Activated naive CD8-positive, alpha-beta T cell treated with anti-CD3 and anti-CD28 coated beads, Interleukin-2, amount 10 ng/mL, durations not matched to agents 7 days and 5 days (primary cell): ENCODE measurements around the gene FUS. TPM values are rescaled to one million over a fixed set of nuclear protein-coding genes. Genes with fewer than 3 reads are reported as not detected.
"Not testable (repeated sequence)": the region's sequence is repeated elsewhere in the genome, so short reads cannot be mapped to it uniquely, and the experiment has no call there.

Source experiments
- ATAC-seq: fragments of 150-1000 bp; cut with Tn5 transposase; one replicate; pipeline ENCODE4 v1.10.0; 2021; ENCODE audit warnings: low read depth, moderate library complexity
- POLR2A ChIA-PET: fragments of 350-600 bp; sonication (Branson Sonifier 250); formaldehyde crosslinking; loops from one replicate; lab custom pipeline; 2021; ENCODE audit warnings: antibody characterized with exemption; lab: Charles Lee
- DNase-seq: peaks from one replicate; pipeline ENCODE4 v3.0.0; 2021
- H3K27ac Mint-ChIP-seq: one replicate; pipeline ENCODE4 v1.8.0; 2022; ENCODE audit warnings: mild to moderate bottlenecking, mixed read lengths
- H3K27me3 Mint-ChIP-seq: one replicate; pipeline ENCODE4 v1.8.0; 2022; ENCODE audit warnings: mild to moderate bottlenecking, moderate library complexity, mixed read lengths
- H3K36me3 Mint-ChIP-seq: one replicate; pipeline ENCODE4 v1.8.0; 2021; ENCODE audit warnings: mild to moderate bottlenecking, mixed read lengths
- H3K4me1 Mint-ChIP-seq: one replicate; pipeline ENCODE4 v1.8.0; 2021; ENCODE audit warnings: mixed read lengths
- H3K4me3 Mint-ChIP-seq: one replicate; pipeline ENCODE4 v1.8.0; 2022; ENCODE audit warnings: mild to moderate bottlenecking, moderate library complexity, mixed read lengths
- H3K9me3 Mint-ChIP-seq: one replicate; pipeline ENCODE4 v1.8.0; 2021; ENCODE audit warnings: mixed read lengths
- total RNA-seq, 2 experiments: library from RNA; stranded (reverse); gene quantifications; one replicate each; pipeline ENCODE4 v1.2.3, GENCODE V29; 2021

The FUS gene
- total RNA-seq, 2 experiments from 2014 or later = 540 to 618 TPM

GRCh38 chr16:31192856-31193642 lies 13.1 kb downstream of the FUS start:
- peaks cover 48% of the 10 kb centered on the region for H3K4me1 Mint-ChIP-seq
- no peaks in the 10 kb centered on the region for H3K27me3 Mint-ChIP-seq
- peaks cover 57% of the 10 kb centered on the region for H3K36me3 Mint-ChIP-seq
- no peak overlapping the region for H3K27ac Mint-ChIP-seq
- DNase-seq (no peak), ATAC-seq (no peak)
- POLR2A ChIA-PET = interaction anchor here (0.8 to 5.2 kb wide), 3 partner anchors 9 to 13 kb away, joined by 4 to 32 read pairs (median 7); partner anchors contain the start of genes FUS and PYCARD
- no peaks in the 10 kb centered on the region for H3K9me3 Mint-ChIP-seq
- no peak overlapping the region for H3K4me3 Mint-ChIP-seq

- ATAC-seq = no peak
- Mint-ChIP-seq H3K4me1 (peaks cover 54% of the 10 kb centered on the region), H3K36me3 (peaks cover 54% of the 10 kb centered on the region), H3K27me3 (no peaks in the 10 kb centered on the region), H3K27ac (no peak overlapping the region), H3K9me3 (no peaks in the 10 kb centered on the region), H3K4me3 (no peak overlapping the region)
- DNase-seq = no peak
- POLR2A ChIA-PET = interaction anchor here (0.6 to 5.2 kb wide), 3 partner anchors 8 to 479 kb away, joined by 3 to 32 read pairs (median 4); partner anchors contain the start of gene FUS
Observed at GRCh38 chr16:31193874-31194273, 13.9 kb downstream of the FUS start.

GRCh38 chr16:31194898-31195297 lies 15.0 kb downstream of the FUS start:
- POLR2A ChIA-PET = interaction anchor here (4.5 kb wide), 1 partner anchor 15 kb away, joined by 24 read pairs; the partner anchor contains the start of gene FUS
- Mint-ChIP-seq H3K27ac (no peak overlapping the region), H3K27me3 (no peaks in the 10 kb centered on the region), H3K9me3 (no peaks in the 10 kb centered on the region), H3K4me1 (peaks cover 57% of the 10 kb centered on the region), H3K36me3 (peaks cover 50% of the 10 kb centered on the region), H3K4me3 (no peak overlapping the region)
- ATAC-seq (no peak), DNase-seq (no peak)

GRCh38 chr16:31195861-31196260 lies 15.9 kb downstream of the FUS start:
- H3K9me3 Mint-ChIP-seq, H3K27me3 Mint-ChIP-seq, DNase-seq, ATAC-seq, H3K4me3 Mint-ChIP-seq: not testable (repeated sequence)
- Mint-ChIP-seq H3K36me3 (peaks cover 41% of the 10 kb centered on the region), H3K4me1 (peaks cover 55% of the 10 kb centered on the region), H3K27ac (peak overlapping the region; percentile 45)
- POLR2A ChIA-PET = interaction anchor here (0.9 to 4.5 kb wide), 2 partner anchors 16 to 189 kb away, joined by 3 to 24 read pairs; partner anchors contain the start of gene FUS

- Mint-ChIP-seq H3K27me3 (no peaks in the 10 kb centered on the region), H3K4me1 (peaks cover 59% of the 10 kb centered on the region), H3K27ac (peak overlapping the region; percentile 45), H3K36me3 (peaks cover 42% of the 10 kb centered on the region), H3K9me3 (no peaks in the 10 kb centered on the region), H3K4me3 (no peak overlapping the region)
- ATAC-seq (no peak), DNase-seq (no peak)
- POLR2A ChIA-PET = interaction anchor here (0.9 to 4.5 kb wide), 5 partner anchors 14 to 246 kb away, joined by 3 to 24 read pairs (median 3); partner anchors contain the start of genes FUS and ZNF843
Observed at GRCh38 chr16:31196324-31197088, 16.6 kb downstream of the FUS start.

- Mint-ChIP-seq H3K27me3 (no peaks in the 10 kb centered on the region), H3K9me3 (no peaks in the 10 kb centered on the region), H3K4me1 (peaks cover 57% of the 10 kb centered on the region), H3K36me3 (peaks cover 29% of the 10 kb centered on the region), H3K4me3 (no peak overlapping the region), H3K27ac (peak overlapping the region; percentile 56)
- no peak for ATAC-seq
- no peak for DNase-seq
- POLR2A ChIA-PET = interaction anchor here (0.6 to 4.5 kb wide), 13 partner anchors 9 to 245 kb away, joined by 3 to 24 read pairs (median 3); partner anchors contain the start of genes FUS and ZNF843
Observed at GRCh38 chr16:31198207-31198882, 18.4 kb downstream of the FUS start.

GRCh38 chr16:31199430-31200041 lies 19.6 kb downstream of the FUS start:
- POLR2A ChIA-PET = interaction anchor here (0.9 to 4.6 kb wide), 12 partner anchors 10 to 243 kb away, joined by 3 to 57 read pairs (median 9); partner anchors contain the start of genes FUS, PYDC1, TRIM72 and ZNF843
- H3K27ac Mint-ChIP-seq = peak overlapping the region; percentile 73
- H3K9me3 Mint-ChIP-seq = no peaks in the 10 kb centered on the region
- H3K4me1 Mint-ChIP-seq = peaks cover 59% of the 10 kb centered on the region
- H3K27me3 Mint-ChIP-seq = no peaks in the 10 kb centered on the region
- H3K4me3 Mint-ChIP-seq = peak overlapping the region; percentile 28
- no peak for ATAC-seq
- H3K36me3 Mint-ChIP-seq = peaks cover 26% of the 10 kb centered on the region
- DNase-seq = no peak

GRCh38 chr16:31200111-31200510 lies 20.2 kb downstream of the FUS start:
- H3K27me3 Mint-ChIP-seq, ATAC-seq, H3K9me3 Mint-ChIP-seq, DNase-seq: not testable (repeated sequence)
- POLR2A ChIA-PET = interaction anchor here (0.6 to 4.6 kb wide), 17 partner anchors 10 to 259 kb away, joined by 3 to 57 read pairs (median 6); partner anchors contain the start of genes ARMC5, FUS, PYDC1 and TRIM72
- H3K4me1 Mint-ChIP-seq = peaks cover 59% of the 10 kb centered on the region
- peak overlapping the region; percentile 28 for H3K4me3 Mint-ChIP-seq
- H3K27ac Mint-ChIP-seq = peak overlapping the region; percentile 73
- H3K36me3 Mint-ChIP-seq = peaks cover 26% of the 10 kb centered on the region

- H3K9me3 Mint-ChIP-seq = no peaks in the 10 kb centered on the region
- peaks cover 20% of the 10 kb centered on the region for H3K36me3 Mint-ChIP-seq
- ATAC-seq = peak; percentile 64
- peak overlapping the region; percentile 90 for H3K4me3 Mint-ChIP-seq
- DNase-seq = no peak
- POLR2A ChIA-PET = interaction anchor here (0.6 to 4.6 kb wide), 25 partner anchors 9 to 258 kb away, joined by 3 to 57 read pairs (median 6); partner anchors contain the start of genes ARMC5, FUS, ITGAX and KAT8
- peaks cover 56% of the 10 kb centered on the region for H3K4me1 Mint-ChIP-seq
- peak overlapping the region; percentile 86 for H3K27ac Mint-ChIP-seq
- H3K27me3 Mint-ChIP-seq = peaks cover 7% of the 10 kb centered on the region
Observed at GRCh38 chr16:31200821-31201568, 21.1 kb downstream of the FUS start.

- ATAC-seq (peak; percentile 62), DNase-seq (peak; percentile 71)
- peak overlapping the region; percentile 86 for H3K27ac Mint-ChIP-seq
- H3K9me3 Mint-ChIP-seq = no peaks in the 10 kb centered on the region
- peak overlapping the region; percentile 90 for H3K4me3 Mint-ChIP-seq
- H3K27me3 Mint-ChIP-seq = peaks cover 12% of the 10 kb centered on the region
- H3K36me3 Mint-ChIP-seq = peaks cover 16% of the 10 kb centered on the region
- POLR2A ChIA-PET = interaction anchor here (0.5 to 4.6 kb wide), 30 partner anchors 8 to 1021 kb away, joined by 3 to 57 read pairs (median 6); partner anchors contain the start of genes ARMC5, FUS, ITGAM and ITGAX
- H3K4me1 Mint-ChIP-seq = peaks cover 51% of the 10 kb centered on the region
Observed at GRCh38 chr16:31201582-31202413, 21.9 kb downstream of the FUS start.
